DND-41 (cell line): ENCODE measurements around the gene FBXW8.

Experiments
- ATAC-seq: fragments of 200-7000 bp; cut with Tn5 transposase; 3 replicates; pipeline ENCODE4 v1.9.1; 2021; ENCODE audit warnings: low read depth; ENCODE audit not compliant: insufficient read depth
- DNase-seq: peaks from one replicate; pipeline ENCODE4 v3.0.0-alpha.2; 2020
- H2AFZ ChIP-seq: 2 replicates; pipeline ENCODE4 v1.6.0; 2012; ENCODE audit warnings: low read depth, low read length
- H3K27ac ChIP-seq: 2 replicates; pipeline ENCODE4 v1.5.1; 2012; ENCODE audit warnings: low read length, inconsistent platforms
- H3K27me3 ChIP-seq: fragments of 200-600 bp; sonication (generic); 2 replicates; pipeline ENCODE4 v1.6.0; 2012; ENCODE audit warnings: low read length, mild to moderate bottlenecking, inconsistent platforms; ENCODE audit not compliant: insufficient read depth, poor library complexity
- H3K36me3 ChIP-seq: 2 replicates; pipeline ENCODE4 v1.5.1; 2012; ENCODE audit warnings: low read length, inconsistent platforms; ENCODE audit not compliant: insufficient read depth
- H3K4me1 ChIP-seq: 2 replicates; pipeline ENCODE4 v1.5.1; 2012; ENCODE audit warnings: mild to moderate bottlenecking, low read length; ENCODE audit not compliant: insufficient read depth
- H3K4me2 ChIP-seq: 2 replicates; pipeline ENCODE4 v1.6.0; 2012; ENCODE audit warnings: mild to moderate bottlenecking, moderate library complexity, low read length, inconsistent platforms; ENCODE audit not compliant: insufficient read depth
- H3K4me3 ChIP-seq, 2 experiments: fragments of 200-600 bp in 1 of 2; shearing (Covaris generic) in 1 of 2; 2 replicates each; pipeline ENCODE4 v1.5.1; 2012 to 2016; ENCODE audit warnings: inconsistent platforms in 2 of 2, low read length in 2 of 2, mild to moderate bottlenecking in 2 of 2, low read depth in 1 of 2, moderate library complexity in 1 of 2
- H3K79me2 ChIP-seq: 2 replicates; pipeline ENCODE4 v1.6.0; 2012; ENCODE audit warnings: low read length, inconsistent platforms; ENCODE audit not compliant: insufficient read depth
- H3K9ac ChIP-seq: 2 replicates; pipeline ENCODE4 v1.6.0; 2012; ENCODE audit warnings: low read depth, mild to moderate bottlenecking, inconsistent platforms, low read length, moderate library complexity
- H3K9me3 ChIP-seq: 2 replicates; pipeline ENCODE4 v1.5.1; 2012; ENCODE audit warnings: low read length, moderate library complexity, mild to moderate bottlenecking, inconsistent platforms; ENCODE audit not compliant: insufficient read depth, severe bottlenecking
- H4K20me1 ChIP-seq: 2 replicates; pipeline ENCODE4 v1.6.0; 2012; ENCODE audit warnings: low read length; ENCODE audit not compliant: insufficient read depth
- CTCF ChIP-seq: IDR thresholded peaks from 2 replicates; pipeline ENCODE4 v1.5.1; 2012; ENCODE audit warnings: borderline replicate concordance, low read length, moderate library complexity, mild to moderate bottlenecking; ENCODE audit not compliant: poor library complexity, severe bottlenecking; ENCODE audit errors: extremely low read depth
- EZH2 ChIP-seq: IDR thresholded peaks from 3 replicates; pipeline ENCODE4 v1.6.1; 2012; ENCODE audit warnings: borderline replicate concordance, low read depth, mild to moderate bottlenecking, moderate library complexity, low read length, inconsistent platforms; ENCODE audit not compliant: severe bottlenecking

Gene FBXW8

GRCh38 chr12:116894913-116895312, 15.8 kb upstream of the FBXW8 start:
- Histone ChIP-seq H3K4me1 (no peaks in the 10 kb centered on the region), H2AFZ (no peak overlapping the region), H3K9me3 (no peaks in the 10 kb centered on the region), H3K9ac (no peak overlapping the region), H3K27ac (no peak overlapping the region), H3K36me3 (no peaks in the 10 kb centered on the region), H3K27me3 (peaks cover 3% of the 10 kb centered on the region), H3K79me2 (no peaks in the 10 kb centered on the region), H3K4me3 (no peak overlapping the region), H4K20me1 (no peaks in the 10 kb centered on the region), H3K4me2 (no peak overlapping the region)
- no peak for TF ChIP-seq EZH2
- TF ChIP-seq CTCF: no peak
- no peak for DNase-seq
- ATAC-seq: no peak

GRCh38 chr12:116896411-116896924, 14.3 kb upstream of the FBXW8 start:
- Histone ChIP-seq H3K4me1 (no peaks in the 10 kb centered on the region), H3K27ac (no peak overlapping the region), H3K4me3 (no peak overlapping the region), H3K4me2 (no peak overlapping the region), H2AFZ (no peak overlapping the region), H4K20me1 (no peaks in the 10 kb centered on the region), H3K9ac (no peak overlapping the region), H3K79me2 (no peaks in the 10 kb centered on the region), H3K9me3 (no peaks in the 10 kb centered on the region), H3K36me3 (no peaks in the 10 kb centered on the region), H3K27me3 (peaks cover 3% of the 10 kb centered on the region)
- TF ChIP-seq CTCF (no peak), EZH2 (no peak)
- no peak for DNase-seq
- ATAC-seq: no peak

- H3K4me2 ChIP-seq: no peak overlapping the region
- no peak for ATAC-seq
- no peaks in the 10 kb centered on the region for H3K79me2 ChIP-seq
- no peaks in the 10 kb centered on the region for H3K9me3 ChIP-seq
- TF ChIP-seq CTCF: no peak
- TF ChIP-seq EZH2: no peak
- H3K27me3 ChIP-seq: peaks cover 3% of the 10 kb centered on the region
- no peak overlapping the region for H3K4me3 ChIP-seq
- H3K36me3 ChIP-seq: no peaks in the 10 kb centered on the region
- no peaks in the 10 kb centered on the region for H3K4me1 ChIP-seq
- no peak overlapping the region for H2AFZ ChIP-seq
- no peaks in the 10 kb centered on the region for H4K20me1 ChIP-seq
- no peak overlapping the region for H3K27ac ChIP-seq
- no peak overlapping the region for H3K9ac ChIP-seq
- DNase-seq: no peak
These were observed 13.3 kb upstream of the FBXW8 start for GRCh38 chr12:116897476-116897875.

- Histone ChIP-seq H3K9ac (no peak overlapping the region), H2AFZ (no peak overlapping the region), H3K79me2 (no peaks in the 10 kb centered on the region), H3K4me3 (no peak overlapping the region), H3K4me2 (no peak overlapping the region), H3K36me3 (no peaks in the 10 kb centered on the region), H3K27me3 (peaks cover 3% of the 10 kb centered on the region), H3K9me3 (no peaks in the 10 kb centered on the region), H3K27ac (no peak overlapping the region), H3K4me1 (no peaks in the 10 kb centered on the region), H4K20me1 (no peaks in the 10 kb centered on the region)
- TF ChIP-seq EZH2 (no peak), CTCF (no peak)
- DNase-seq (no peak), ATAC-seq (no peak)
These were observed 12.1 kb upstream of the FBXW8 start for GRCh38 chr12:116898669-116899068.
